AG04450 (cell line): ENCODE results near the gene PLD1. TPM values are rescaled to one million over a fixed set of nuclear protein-coding genes. Genes with fewer than 3 reads are reported as not detected.

Experiments used
- CTCF ChIA-PET: fragments of 300-600, 350-600 bp; formaldehyde crosslinking; extraction: SDS; loops from one replicate; lab custom pipeline; 2022; ENCODE audit warnings: antibody characterized with exemption, inconsistent platforms; lab: Charles Lee
- POLR2A ChIA-PET: fragments of 350-600 bp; formaldehyde crosslinking; extraction: SDS; loops from one replicate; lab custom pipeline; 2021; ENCODE audit warnings: antibody characterized with exemption, inconsistent platforms; lab: Yijun Ruan, JAX
- DNase-seq: peaks from one replicate; pipeline ENCODE4 v3.0.0-alpha.2; 2011; ENCODE audit warnings: low read depth, low spot score
- H3K27ac ChIP-seq: one replicate; pipeline ENCODE4 v1.5.1; 2012; ENCODE audit warnings: low read depth, low read length, control low read depth
- H3K27me3 ChIP-seq: one replicate; pipeline ENCODE4 v1.6.0; 2012; ENCODE audit warnings: low read length; ENCODE audit not compliant: control insufficient read depth, insufficient read depth
- H3K4me3 ChIP-seq: 2 replicates; pipeline ENCODE4 v1.5.1; 2011; ENCODE audit warnings: mild to moderate bottlenecking, low read depth, low read length, control low read depth
- H3K9me3 ChIP-seq: 2 replicates; pipeline ENCODE4 v1.5.1; 2012; ENCODE audit warnings: low read length; ENCODE audit not compliant: control insufficient read depth, insufficient read depth
- CTCF ChIP-seq: IDR thresholded peaks from 2 replicates; pipeline ENCODE4 v1.5.1; 2011; ENCODE audit warnings: low read depth, low read length, control low read depth, inconsistent platforms
- polyA plus RNA-seq: library from polyadenylated mRNA; depleted of rRNA; stranded (reverse); fragments of >200 nt; gene quantifications from 2 replicates; pipeline ENCODE4 v1.2.3, GENCODE V29; 2011

The PLD1 gene
- polyA plus RNA-seq, 1 experiment, result 20.2 TPM

GRCh38 chr3:171744158-171744741, 66.0 kb downstream of the PLD1 start:
- POLR2A ChIA-PET, result no interaction called here
- peaks cover 10% of the 10 kb centered on the region for H3K9me3 ChIP-seq
- H3K27me3 ChIP-seq, result no peaks in the 10 kb centered on the region
- DNase-seq, result no peak
- no peak overlapping the region for H3K27ac ChIP-seq
- no peak for TF ChIP-seq CTCF
- CTCF ChIA-PET, result no interaction called here
- no peak overlapping the region for H3K4me3 ChIP-seq

GRCh38 chr3:171743327-171744157, 66.7 kb downstream of the PLD1 start:
- Histone ChIP-seq H3K9me3 (peaks cover 10% of the 10 kb centered on the region), H3K27ac (no peak overlapping the region), H3K4me3 (no peak overlapping the region), H3K27me3 (no peaks in the 10 kb centered on the region)
- POLR2A ChIA-PET, result no interaction called here
- no peak for DNase-seq
- CTCF ChIA-PET, result interaction anchor here (1.0 kb wide), 1 partner anchor 98 kb away, joined by 3 read pairs; no protein-coding TSS in a partner anchor
- no peak for TF ChIP-seq CTCF

- POLR2A ChIA-PET, result no interaction called here
- no peaks in the 10 kb centered on the region for H3K27me3 ChIP-seq
- peaks cover 10% of the 10 kb centered on the region for H3K9me3 ChIP-seq
- DNase-seq, result no peak
- CTCF ChIA-PET, result interaction anchor here (1.6 kb wide), 1 partner anchor 31 kb away, joined by 5 read pairs; no protein-coding TSS in a partner anchor
- H3K4me3 ChIP-seq, result no peak overlapping the region
- H3K27ac ChIP-seq, result no peak overlapping the region
- TF ChIP-seq CTCF, result no peak
Observed at GRCh38 chr3:171741377-171741776, 68.9 kb downstream of the PLD1 start.

GRCh38 chr3:171736556-171736955, 73.7 kb downstream of the PLD1 start:
- Histone ChIP-seq H3K27ac (no peak overlapping the region), H3K4me3 (no peak overlapping the region), H3K9me3 (no peaks in the 10 kb centered on the region), H3K27me3 (no peaks in the 10 kb centered on the region)
- ChIA-PET POLR2A (no interaction called here), CTCF (interaction anchor here (0.9 kb wide), 1 partner anchor 13 kb away, joined by 3 read pairs; no protein-coding TSS in a partner anchor)
- TF ChIP-seq CTCF, result no peak
- DNase-seq, result no peak

- TF ChIP-seq CTCF, result no peak
- CTCF ChIA-PET, result no interaction called here
- POLR2A ChIA-PET, result no interaction called here
- Histone ChIP-seq H3K4me3 (no peak overlapping the region), H3K27ac (no peak overlapping the region), H3K27me3 (no peaks in the 10 kb centered on the region), H3K9me3 (no peaks in the 10 kb centered on the region)
- DNase-seq, result no peak
Observed at GRCh38 chr3:171733561-171733960, 76.7 kb downstream of the PLD1 start.
